ENCODE data around the gene AP2S1.

GRCh38 chr19:46834984-46835383 lies 15.7 kb downstream of the AP2S1 start:
- TF ChIP-seq ELK1 (IDR thresholded peaks at IDR 0.05; ENCODE audit: borderline replicate concordance, low read depth, low read length) (no peak), CTCF (conservative IDR thresholded peaks at IDR 0.05; ENCODE audit: low read depth, low read length) (no peak), CHD1 (IDR thresholded peaks at IDR 0.05; ENCODE audit: low read depth, low read length) (no peak), POLR2A (IDR thresholded peaks at IDR 0.05; ENCODE audit: low read depth, low read length) (no peak), RAD21 (IDR thresholded peaks at IDR 0.05; ENCODE audit: low read length) (no peak), RFX5 (IDR thresholded peaks at IDR 0.05; ENCODE audit: low read depth, low read length) (no peak), FOS (IDR thresholded peaks at IDR 0.05; ENCODE audit: low read depth, low read length) (no peak)

All from IMR-90 (cell line).